ENCODE data around the gene LRBA.
A peak's percentile ranks its signal among the peaks of the same experiment; 100 is the strongest.

Gene LRBA

DNA sequence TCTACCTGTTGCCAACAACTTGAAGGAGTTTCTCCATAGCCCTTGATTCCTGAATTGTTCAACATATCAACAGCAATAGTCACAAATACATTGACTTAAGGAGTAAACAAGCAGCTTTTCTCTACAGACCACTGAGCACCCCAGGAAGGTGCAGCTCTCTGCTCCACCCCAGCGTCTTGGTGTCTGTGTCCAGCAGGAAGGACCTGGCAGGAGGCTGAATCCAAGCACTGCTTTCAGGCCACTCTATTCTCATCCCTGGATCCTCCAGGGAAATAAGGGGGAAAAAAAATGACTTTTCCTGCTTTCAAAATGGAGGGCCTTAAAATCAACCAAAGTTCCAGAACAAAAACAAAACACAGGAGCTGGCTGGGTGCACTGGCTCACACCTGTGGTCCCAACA, 593.5 kb downstream of the LRBA start:
- no peak for FAIRE-seq
- TF ChIP-seq, protein P1, sequence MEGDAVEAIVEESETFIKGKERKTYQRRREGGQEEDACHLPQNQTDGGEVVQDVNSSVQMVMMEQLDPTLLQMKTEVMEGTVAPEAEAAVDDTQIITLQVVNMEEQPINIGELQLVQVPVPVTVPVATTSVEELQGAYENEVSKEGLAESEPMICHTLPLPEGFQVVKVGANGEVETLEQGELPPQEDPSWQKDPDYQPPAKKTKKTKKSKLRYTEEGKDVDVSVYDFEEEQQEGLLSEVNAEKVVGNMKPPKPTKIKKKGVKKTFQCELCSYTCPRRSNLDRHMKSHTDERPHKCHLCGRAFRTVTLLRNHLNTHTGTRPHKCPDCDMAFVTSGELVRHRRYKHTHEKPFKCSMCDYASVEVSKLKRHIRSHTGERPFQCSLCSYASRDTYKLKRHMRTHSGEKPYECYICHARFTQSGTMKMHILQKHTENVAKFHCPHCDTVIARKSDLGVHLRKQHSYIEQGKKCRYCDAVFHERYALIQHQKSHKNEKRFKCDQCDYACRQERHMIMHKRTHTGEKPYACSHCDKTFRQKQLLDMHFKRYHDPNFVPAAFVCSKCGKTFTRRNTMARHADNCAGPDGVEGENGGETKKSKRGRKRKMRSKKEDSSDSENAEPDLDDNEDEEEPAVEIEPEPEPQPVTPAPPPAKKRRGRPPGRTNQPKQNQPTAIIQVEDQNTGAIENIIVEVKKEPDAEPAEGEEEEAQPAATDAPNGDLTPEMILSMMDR (IDR thresholded peaks at IDR 0.05; ENCODE audit: insufficient read depth, missing control alignments): no peak
- DNase-seq (ENCODE audit: insufficient read length, low spot score): no peak

DNA sequence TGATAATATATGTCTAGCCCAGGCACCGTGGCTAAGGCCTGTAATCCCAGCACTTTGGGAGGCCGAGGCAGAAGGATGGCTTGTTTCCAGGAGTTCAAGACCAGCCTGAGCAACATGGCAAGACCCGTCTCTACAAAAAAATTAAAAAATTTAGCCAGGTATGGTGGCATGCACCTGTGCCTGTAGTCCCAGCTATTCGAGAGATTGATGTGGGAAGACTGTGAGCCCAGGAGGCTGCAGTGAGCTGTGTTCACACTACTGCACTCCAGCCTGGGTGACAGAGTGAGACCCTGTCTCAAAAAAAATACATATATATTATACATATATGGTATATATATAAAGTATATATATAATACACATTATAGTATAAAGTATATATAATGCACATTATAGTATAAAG, 595.1 kb downstream of the LRBA start:
- no peak for DNase-seq (ENCODE audit: insufficient read length, low spot score)
- TF ChIP-seq, protein P1 (IDR thresholded peaks at IDR 0.05; ENCODE audit: insufficient read depth, missing control alignments): no peak
- no peak for FAIRE-seq

DNA sequence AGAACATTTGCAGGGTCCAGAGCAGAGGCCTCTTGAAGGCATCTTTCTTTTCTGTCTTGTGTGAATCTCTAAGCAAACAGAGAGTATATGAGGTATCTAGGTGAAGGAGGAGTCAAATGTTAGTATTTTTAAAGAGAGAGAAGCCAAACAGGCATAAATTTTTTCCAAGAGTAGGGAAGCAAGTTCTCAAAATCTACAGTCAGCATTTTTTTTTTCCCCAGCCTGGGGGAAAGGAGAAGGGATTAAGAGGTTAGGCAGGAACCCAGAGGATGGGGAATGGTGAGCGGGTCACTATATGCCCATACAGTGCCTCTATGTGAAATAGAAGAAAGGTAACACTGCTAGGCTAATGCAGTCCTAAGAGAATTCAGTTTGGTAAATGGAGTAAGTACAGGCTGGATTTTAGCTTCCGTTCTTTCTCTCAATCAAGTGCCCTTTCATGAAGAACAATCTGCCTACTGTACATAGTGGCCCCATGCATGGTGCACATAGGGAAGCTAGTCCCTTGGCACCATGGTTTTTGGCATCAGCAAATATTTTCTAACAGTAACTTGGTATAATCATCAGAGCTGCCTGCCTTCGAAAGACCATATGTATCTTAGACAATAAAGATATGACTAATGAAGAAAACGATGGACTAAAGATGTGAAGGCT, 596.2 kb downstream of the LRBA start:
- DNase-seq (ENCODE audit: insufficient read length, low spot score) (no peak), FAIRE-seq (peak; percentile 72)
- TF ChIP-seq, protein P1 (IDR thresholded peaks at IDR 0.05; ENCODE audit: insufficient read depth, missing control alignments): no peak

DNA sequence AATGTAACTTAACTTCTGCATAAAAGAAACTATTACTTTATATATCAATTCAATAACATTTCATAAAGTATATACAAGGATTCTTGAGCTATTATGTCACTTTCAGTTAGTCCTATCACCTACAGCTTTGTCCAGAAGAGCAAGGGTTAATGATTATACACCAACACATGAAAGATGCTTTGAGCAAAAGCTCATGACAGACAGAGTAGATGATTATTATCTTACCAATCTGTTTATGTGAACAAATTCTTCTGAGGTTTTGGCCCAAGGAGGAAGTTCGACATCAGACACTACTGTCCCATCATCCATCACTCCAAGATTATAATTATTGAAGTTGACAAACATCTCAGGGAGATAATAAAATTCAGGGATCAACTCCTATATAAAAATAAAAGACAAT, 599.9 kb downstream of the LRBA start:
- TF ChIP-seq, protein P1 (IDR thresholded peaks at IDR 0.05; ENCODE audit: insufficient read depth, missing control alignments): no peak
- peak; percentile 96 for FAIRE-seq
- no peak for DNase-seq (ENCODE audit: insufficient read length, low spot score)

DNA sequence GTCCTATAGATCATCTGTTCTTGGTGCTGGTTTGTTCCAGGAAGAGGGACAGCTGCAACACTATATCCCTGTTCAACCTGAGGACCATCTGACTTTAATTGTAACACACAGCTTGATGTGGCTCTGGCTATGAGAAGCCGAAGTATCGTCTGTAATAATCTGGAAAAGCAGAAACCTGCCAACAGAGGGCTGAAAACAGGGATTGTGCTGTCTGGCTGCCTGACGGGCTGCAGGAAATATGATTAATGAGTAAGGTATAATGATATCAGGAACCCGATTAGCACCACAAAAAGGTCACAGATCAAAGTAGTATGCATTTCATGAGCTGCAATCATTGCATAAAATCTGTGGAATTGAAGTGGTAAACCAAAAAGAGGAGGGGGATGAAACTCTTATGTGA, 603.6 kb downstream of the LRBA start:
- TF ChIP-seq, protein P1 (IDR thresholded peaks at IDR 0.05; ENCODE audit: insufficient read depth, missing control alignments): peak; percentile 13
- DNase-seq (ENCODE audit: insufficient read length, low spot score) (no peak), FAIRE-seq (peak; percentile 67)

DNA sequence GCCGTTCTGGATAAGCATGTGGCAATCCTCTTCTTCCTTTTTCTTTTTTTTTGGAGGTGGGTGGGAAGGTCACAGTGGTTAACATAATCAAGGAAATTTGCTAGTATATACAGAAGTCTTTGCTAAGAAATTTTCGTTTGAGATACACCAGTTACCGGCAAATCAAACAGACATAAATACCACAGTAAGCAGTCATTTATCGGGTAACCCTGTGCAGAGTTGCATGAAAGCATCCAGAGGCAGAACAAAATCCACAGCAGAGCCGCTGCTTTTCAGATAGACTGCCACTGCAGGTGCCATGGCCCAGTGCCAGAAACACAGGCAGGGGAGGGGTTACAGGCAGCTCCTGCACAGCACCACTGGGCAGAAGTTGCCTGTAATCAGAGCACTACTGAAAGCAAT, 612.2 kb downstream of the LRBA start:
- FAIRE-seq (no peak), DNase-seq (ENCODE audit: insufficient read length, low spot score) (no peak)
- TF ChIP-seq, protein P1 (IDR thresholded peaks at IDR 0.05; ENCODE audit: insufficient read depth, missing control alignments): no peak

DNA sequence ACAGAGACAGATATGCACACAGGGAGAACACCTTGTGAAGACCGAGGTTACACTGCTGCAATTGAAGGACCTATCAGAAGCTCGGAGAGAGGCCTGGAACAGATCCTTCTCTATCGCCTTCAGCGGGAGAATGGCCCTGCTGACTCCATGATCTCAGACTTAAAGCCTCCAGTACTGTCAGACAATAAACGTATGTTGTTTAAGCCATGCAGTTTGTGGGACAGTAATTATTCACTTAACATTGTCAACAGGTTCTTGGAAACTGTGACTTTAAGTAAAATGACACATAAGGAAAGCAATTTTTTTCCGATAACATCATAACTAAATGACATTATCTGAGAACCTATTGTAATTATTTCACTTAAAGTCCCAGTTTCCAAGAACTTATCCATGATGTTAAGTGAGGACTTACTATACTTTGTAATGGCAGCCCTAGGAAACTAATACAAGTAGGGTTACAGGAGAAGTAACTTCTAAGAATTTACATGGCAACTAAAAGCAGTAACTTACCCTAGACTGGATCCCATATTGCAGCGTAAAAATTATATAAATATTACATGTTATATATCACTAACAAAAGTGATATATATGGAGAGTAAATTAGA, 613.9 kb downstream of the LRBA start:
- FAIRE-seq: no peak
- TF ChIP-seq, protein P1 (IDR thresholded peaks at IDR 0.05; ENCODE audit: insufficient read depth, missing control alignments): no peak
- no peak for DNase-seq (ENCODE audit: insufficient read length, low spot score)
